CD4-positive, alpha-beta T cell treated with Interleukin-6 at 100 ng/mL for 8 hours (primary cell): ENCODE data around the gene MIAT.
A peak's percentile ranks its signal among the peaks of the same experiment; 100 is the strongest.
"Not testable (repeated sequence)": the region's sequence is repeated elsewhere in the genome, so short reads cannot be mapped to it uniquely, and the experiment has no call there.

ENCODE experiments used
- DNase-seq: peaks from one replicate; pipeline ENCODE4 v3.0.0-alpha.2; 2020; ENCODE audit warnings: mixed read lengths, low spot score

The MIAT gene

GRCh38 chr22:26656891-26657851 lies at the start of gene MIAT:
TSS of gene MIAT (plus strand) at chr22:26657588.
- DNase-seq: peak; percentile 68

- no peak for DNase-seq
Measured at GRCh38 chr22:26608129-26608528, 49.3 kb upstream of the MIAT start.

GRCh38 chr22:26609287-26609686 lies 48.1 kb upstream of the MIAT start:
- no peak for DNase-seq

GRCh38 chr22:26610072-26610958 lies 47.1 kb upstream of the MIAT start:
- peak; percentile 32 for DNase-seq

GRCh38 chr22:26610996-26611395 lies 46.4 kb upstream of the MIAT start:
- DNase-seq: no peak

- DNase-seq: no peak
Measured at GRCh38 chr22:26612652-26613051, 44.7 kb upstream of the MIAT start.

GRCh38 chr22:26613753-26614152 lies 43.6 kb upstream of the MIAT start:
- not testable (repeated sequence) for DNase-seq

GRCh38 chr22:26614322-26614721 lies 43.1 kb upstream of the MIAT start:
- no peak for DNase-seq

- DNase-seq: no peak
Measured at GRCh38 chr22:26615149-26615548, 42.2 kb upstream of the MIAT start.

- DNase-seq: no peak
Measured at GRCh38 chr22:26615830-26616435, 41.5 kb upstream of the MIAT start.

- DNase-seq: no peak
Measured at GRCh38 chr22:26616650-26617049, 40.7 kb upstream of the MIAT start.

- no peak for DNase-seq
Measured at GRCh38 chr22:26617271-26618199, 39.9 kb upstream of the MIAT start, which contains the start of gene CRYBB1. TSS of gene CRYBB1 (minus strand) at chr22:26618027. CDS start at chr22:26616319, 1,708 bp downstream.

- DNase-seq: no peak
Measured at GRCh38 chr22:26618455-26618854, 38.9 kb upstream of the MIAT start.

GRCh38 chr22:26619510-26619909 lies 37.9 kb upstream of the MIAT start:
- no peak for DNase-seq

- DNase-seq: no peak
Measured at GRCh38 chr22:26620197-26620596, 37.2 kb upstream of the MIAT start.

GRCh38 chr22:26621663-26622062 lies 35.7 kb upstream of the MIAT start, which contains the start of gene CRYBA4:
TSS of gene CRYBA4 (plus strand) at chr22:26621963. CDS start at chr22:26622597, 634 bp downstream.
- DNase-seq: no peak

GRCh38 chr22:26623984-26624383 lies 33.4 kb upstream of the MIAT start:
- no peak for DNase-seq

GRCh38 chr22:26624803-26625202 lies 32.6 kb upstream of the MIAT start:
- no peak for DNase-seq

- DNase-seq: no peak
Measured at GRCh38 chr22:26629988-26630761, 27.2 kb upstream of the MIAT start.

- DNase-seq: no peak
Measured at GRCh38 chr22:26631282-26631681, 26.1 kb upstream of the MIAT start.
